ENCODE results near the gene GGT5.
"Not testable (repeated sequence)": the region's sequence is repeated elsewhere in the genome, so short reads cannot be mapped to it uniquely, and the experiment has no call there.

Gene GGT5

DNA sequence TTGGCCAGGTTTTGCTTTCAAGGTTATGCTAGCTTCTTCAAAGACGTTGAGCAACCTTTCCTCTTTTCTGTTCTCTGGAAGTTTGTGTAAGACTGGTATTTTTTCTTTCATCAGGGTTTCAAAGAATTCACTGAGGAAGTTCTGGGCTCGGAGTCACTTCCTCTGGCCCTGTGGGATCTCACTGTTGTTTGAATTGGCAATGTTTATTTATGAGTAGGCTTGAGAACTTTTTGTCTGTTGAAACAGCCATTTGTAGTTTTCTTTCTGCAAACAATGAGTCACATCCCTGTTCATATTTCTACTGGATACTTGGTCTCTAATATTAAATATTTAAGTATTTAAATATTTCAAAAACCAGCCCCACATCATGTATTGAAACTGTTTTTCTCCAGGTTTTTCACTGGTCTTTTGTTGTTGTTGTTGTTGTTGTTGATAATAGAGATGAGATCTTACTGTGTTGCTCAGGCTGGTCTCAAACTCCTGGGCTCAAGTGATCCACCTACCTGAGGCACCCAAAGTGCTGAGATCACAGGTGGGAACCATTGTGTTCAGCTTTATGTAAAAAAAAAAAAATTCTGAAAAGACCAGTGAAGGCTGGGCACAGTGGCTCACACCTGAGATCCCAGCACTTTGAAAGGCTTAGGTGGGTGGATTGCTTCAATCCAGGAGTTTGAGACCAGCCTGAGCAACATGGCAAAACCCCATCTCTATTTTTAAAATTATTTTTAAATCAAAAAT lies 36.7 kb downstream of the GGT5 start:
- TF ChIP-seq, protein P1, sequence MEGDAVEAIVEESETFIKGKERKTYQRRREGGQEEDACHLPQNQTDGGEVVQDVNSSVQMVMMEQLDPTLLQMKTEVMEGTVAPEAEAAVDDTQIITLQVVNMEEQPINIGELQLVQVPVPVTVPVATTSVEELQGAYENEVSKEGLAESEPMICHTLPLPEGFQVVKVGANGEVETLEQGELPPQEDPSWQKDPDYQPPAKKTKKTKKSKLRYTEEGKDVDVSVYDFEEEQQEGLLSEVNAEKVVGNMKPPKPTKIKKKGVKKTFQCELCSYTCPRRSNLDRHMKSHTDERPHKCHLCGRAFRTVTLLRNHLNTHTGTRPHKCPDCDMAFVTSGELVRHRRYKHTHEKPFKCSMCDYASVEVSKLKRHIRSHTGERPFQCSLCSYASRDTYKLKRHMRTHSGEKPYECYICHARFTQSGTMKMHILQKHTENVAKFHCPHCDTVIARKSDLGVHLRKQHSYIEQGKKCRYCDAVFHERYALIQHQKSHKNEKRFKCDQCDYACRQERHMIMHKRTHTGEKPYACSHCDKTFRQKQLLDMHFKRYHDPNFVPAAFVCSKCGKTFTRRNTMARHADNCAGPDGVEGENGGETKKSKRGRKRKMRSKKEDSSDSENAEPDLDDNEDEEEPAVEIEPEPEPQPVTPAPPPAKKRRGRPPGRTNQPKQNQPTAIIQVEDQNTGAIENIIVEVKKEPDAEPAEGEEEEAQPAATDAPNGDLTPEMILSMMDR (IDR thresholded peaks at IDR 0.05), result no peak
- TF ChIP-seq ZFX (IDR thresholded peaks at IDR 0.05; ENCODE audit: borderline replicate concordance), result no peak
- peak overlapping the region; percentile 94 for H3K27ac ChIP-seq

DNA sequence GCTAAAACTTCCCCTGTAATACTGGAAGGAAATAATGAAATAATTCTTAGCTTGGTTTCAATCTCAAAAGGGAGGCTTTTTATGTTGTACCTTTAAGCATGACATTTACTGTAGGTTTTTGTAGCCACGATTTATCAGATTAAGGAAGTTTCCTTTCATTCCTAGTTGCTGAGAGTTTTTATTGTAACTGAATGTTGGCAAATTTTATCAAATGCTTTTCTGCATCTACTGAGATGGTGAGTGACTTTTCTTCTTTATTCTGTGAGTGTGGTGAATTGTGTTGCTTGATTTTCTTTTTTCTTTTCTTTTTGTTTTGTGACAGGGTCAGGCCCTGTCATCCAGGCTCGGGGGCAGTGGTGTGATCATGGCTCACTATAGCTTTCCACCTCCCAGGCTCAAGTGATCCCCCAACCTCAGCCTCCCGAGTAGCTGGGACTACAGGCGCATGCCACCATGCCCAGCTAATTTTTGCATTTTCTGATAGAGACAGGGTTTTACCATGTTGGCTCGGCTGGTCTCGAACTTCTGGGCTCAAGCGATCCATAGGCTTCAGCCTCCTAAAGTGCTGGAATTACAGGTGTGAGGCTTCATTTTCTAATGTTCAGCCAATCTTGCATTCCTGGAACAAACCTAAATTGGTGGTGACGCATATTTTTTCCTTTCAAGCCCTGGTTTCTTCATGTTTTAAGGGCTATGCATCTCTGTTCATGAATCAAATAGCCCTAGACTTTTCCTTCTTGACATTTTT lies 37.4 kb downstream of the GGT5 start:
- H3K27ac ChIP-seq, result peak overlapping the region; percentile 94
- TF ChIP-seq ZFX (IDR thresholded peaks at IDR 0.05; ENCODE audit: borderline replicate concordance), result no peak
- TF ChIP-seq, protein P1 (IDR thresholded peaks at IDR 0.05), result no peak

GRCh38 chr22:24206460-24207263 lies 38.2 kb downstream of the GGT5 start:
- peak overlapping the region; percentile 94 for H3K27ac ChIP-seq

GRCh38 chr22:24205438-24206195 lies 39.3 kb downstream of the GGT5 start:
- TF ChIP-seq, protein P1 (IDR thresholded peaks at IDR 0.05), result no peak; the same call in none of the 2 replicates
- no peak for TF ChIP-seq ZFX (IDR thresholded peaks at IDR 0.05; ENCODE audit: borderline replicate concordance)
- 0 out of 2 replicates have a peak overlapping the region, but pooled peaks have one; percentile 31 for H3K27ac ChIP-seq

DNA sequence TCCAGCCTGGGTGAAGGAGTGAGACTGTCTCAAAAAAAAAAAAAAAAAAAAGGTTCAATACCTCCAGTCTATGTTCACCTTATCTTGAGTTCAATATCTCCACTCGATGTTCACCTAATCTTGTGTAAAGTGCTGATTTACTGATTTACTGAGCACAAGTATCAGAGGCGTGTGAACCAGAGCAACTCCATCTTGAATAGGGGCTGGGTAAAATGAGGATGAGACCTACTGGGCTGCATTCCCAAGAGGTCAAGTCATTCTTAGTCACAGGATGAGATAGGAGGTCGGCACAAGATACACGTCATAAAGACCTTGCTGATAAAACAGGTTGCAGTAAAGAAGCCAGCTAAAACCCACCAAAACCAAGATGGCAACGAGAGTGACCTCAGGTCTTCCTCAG lies 41.0 kb downstream of the GGT5 start:
- H3K27ac ChIP-seq, result not testable (repeated sequence)

GRCh38 chr22:24201681-24202614 lies 42.9 kb downstream of the GGT5 start:
- TF ChIP-seq, protein P1 (IDR thresholded peaks at IDR 0.05), result no peak
- TF ChIP-seq ZFX (IDR thresholded peaks at IDR 0.05; ENCODE audit: borderline replicate concordance), result no peak

DNA sequence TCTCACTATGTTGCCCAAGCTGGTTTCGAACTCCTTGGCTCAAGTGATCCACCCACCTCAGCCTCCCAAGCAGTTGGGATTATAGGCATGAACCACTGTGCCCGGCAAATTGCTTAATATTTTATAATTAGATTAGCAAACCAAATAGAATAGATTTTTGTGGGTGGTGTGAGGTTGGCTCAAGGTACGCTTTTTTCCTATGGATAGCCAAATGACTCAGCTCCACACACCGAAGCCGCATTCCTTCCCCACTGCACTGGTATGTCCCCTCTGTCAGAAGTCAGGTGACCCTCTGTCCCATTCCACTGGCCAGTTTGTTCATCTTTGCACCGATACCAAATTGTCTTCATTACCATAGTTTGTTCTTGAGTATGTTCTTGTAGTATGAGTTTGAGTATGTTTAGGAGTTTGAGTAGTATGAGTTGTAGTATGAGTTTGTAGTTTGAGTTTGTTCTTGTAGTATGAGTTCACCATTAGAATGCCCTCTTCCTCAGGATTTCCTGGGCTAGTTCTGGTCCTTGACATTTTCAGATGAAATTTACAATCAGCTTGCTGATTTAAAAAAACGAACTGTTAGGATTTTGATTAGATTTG lies 44.2 kb downstream of the GGT5 start:
- TF ChIP-seq, protein P1 (IDR thresholded peaks at IDR 0.05), result no peak
- TF ChIP-seq ZFX (IDR thresholded peaks at IDR 0.05; ENCODE audit: borderline replicate concordance), result no peak

More at GRCh38 chr22:24201681-24202614, 42.9 kb downstream of the GGT5 start:
- no peak overlapping the region for H3K27ac ChIP-seq

More for the DNA sequence above, 44.2 kb downstream of the GGT5 start:
- no peak overlapping the region for H3K27ac ChIP-seq

Data from 22Rv1 (cell line).